Measurements from ENCODE around the gene CYSLTR2. TPM values are rescaled to one million over a fixed set of nuclear protein-coding genes. Genes with fewer than 3 reads are reported as not detected.

CYSLTR2 gene
- total RNA-seq, 2 donors from 2014 or later = 0.14 to 4.0 TPM

DNA sequence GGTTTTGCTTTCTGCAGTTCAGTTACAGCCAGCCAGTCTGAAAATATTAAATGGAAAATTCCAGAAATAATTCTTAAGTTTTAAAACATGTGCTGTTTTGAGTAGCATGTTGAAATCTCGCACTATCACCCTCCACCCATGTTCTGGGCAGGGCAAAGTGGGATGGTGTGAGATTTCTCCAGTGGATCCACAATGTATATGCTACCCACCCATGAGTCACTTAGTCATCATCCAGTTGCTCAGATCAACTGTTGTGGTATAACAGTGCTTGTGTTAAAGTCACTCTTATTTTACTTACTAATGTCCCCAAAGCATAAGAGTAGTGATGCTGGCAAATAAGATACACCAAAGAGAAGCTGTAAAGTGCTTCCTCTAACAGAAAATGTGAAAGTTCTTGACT, 56.4 kb downstream of the CYSLTR2 start:
- no peak for DNase-seq (ENCODE audit: low spot score)
- ATAC-seq (ENCODE audit: insufficient number of reproducible peaks, low FRiP score, low read depth) = no peak
- H3K36me3 ChIP-seq = no peaks in the 10 kb centered on the region

DNA sequence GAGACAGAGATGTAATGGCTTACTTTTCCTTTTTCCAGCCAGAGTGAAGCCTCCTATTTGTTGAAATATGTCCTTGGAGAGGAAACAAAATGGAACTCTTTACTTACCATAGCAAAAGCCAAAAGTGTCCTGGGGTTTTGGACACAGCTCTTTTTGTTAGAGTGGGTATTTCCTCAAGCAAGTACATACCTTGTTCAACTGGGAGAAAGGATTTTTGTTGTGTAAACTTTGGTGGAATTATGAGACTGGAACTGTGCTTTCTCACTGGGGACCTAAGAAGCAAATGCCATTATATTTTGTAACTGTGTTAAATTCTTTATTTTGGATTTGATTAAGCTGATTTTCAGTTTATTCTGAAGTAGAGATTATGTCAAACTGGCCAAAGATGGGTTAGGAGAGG, 58.4 kb downstream of the CYSLTR2 start:
- Histone ChIP-seq H3K27ac (no peak overlapping the region), H3K4me1 (ENCODE audit: control insufficient read depth in 1 of 2, low read depth in 2 of 2) (no peaks in the 10 kb centered on the region), H3K27me3 (replicated peaks; ENCODE audit: insufficient read depth) (no peaks in the 10 kb centered on the region), H3K4me3 (no peak overlapping the region), H3K9me3 (no peaks in the 10 kb centered on the region), H3K36me3 (no peaks in the 10 kb centered on the region)
- TF ChIP-seq, protein P1, sequence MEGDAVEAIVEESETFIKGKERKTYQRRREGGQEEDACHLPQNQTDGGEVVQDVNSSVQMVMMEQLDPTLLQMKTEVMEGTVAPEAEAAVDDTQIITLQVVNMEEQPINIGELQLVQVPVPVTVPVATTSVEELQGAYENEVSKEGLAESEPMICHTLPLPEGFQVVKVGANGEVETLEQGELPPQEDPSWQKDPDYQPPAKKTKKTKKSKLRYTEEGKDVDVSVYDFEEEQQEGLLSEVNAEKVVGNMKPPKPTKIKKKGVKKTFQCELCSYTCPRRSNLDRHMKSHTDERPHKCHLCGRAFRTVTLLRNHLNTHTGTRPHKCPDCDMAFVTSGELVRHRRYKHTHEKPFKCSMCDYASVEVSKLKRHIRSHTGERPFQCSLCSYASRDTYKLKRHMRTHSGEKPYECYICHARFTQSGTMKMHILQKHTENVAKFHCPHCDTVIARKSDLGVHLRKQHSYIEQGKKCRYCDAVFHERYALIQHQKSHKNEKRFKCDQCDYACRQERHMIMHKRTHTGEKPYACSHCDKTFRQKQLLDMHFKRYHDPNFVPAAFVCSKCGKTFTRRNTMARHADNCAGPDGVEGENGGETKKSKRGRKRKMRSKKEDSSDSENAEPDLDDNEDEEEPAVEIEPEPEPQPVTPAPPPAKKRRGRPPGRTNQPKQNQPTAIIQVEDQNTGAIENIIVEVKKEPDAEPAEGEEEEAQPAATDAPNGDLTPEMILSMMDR (IDR thresholded peaks at IDR 0.05) = no peak
- DNase-seq (ENCODE audit: low spot score) = no peak
- no peak for ATAC-seq (ENCODE audit: insufficient number of reproducible peaks, low FRiP score, low read depth)

More for the DNA sequence above, 56.4 kb downstream of the CYSLTR2 start:
- TF ChIP-seq, protein P1 (IDR thresholded peaks at IDR 0.05) = no peak
- Histone ChIP-seq H3K9me3 (no peaks in the 10 kb centered on the region), H3K27me3 (replicated peaks; ENCODE audit: insufficient read depth) (no peaks in the 10 kb centered on the region), H3K27ac (no peak overlapping the region), H3K4me1 (ENCODE audit: control insufficient read depth in 1 of 2, low read depth in 2 of 2) (no peaks in the 10 kb centered on the region), H3K4me3 (no peak overlapping the region)

DNA sequence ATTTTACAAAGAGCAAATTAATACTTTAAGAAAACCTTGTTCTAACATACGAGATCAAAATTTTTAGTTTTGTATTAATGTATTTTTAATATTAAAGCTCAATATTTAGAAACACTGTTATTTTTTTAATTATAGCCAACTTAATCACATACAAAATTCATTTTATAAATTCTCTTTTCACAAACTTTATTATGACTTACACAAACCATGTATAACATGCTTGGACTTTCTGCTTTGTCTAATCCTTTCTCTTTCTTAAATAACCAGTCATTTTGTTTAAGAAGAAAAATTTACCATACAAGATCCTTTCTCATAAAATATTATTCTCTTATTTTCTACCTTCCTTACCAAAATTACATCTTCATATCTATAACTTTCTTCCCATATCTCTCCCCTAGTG, 62.2 kb downstream of the CYSLTR2 start:
- DNase-seq (ENCODE audit: low spot score) (no peak), ATAC-seq (ENCODE audit: insufficient number of reproducible peaks, low FRiP score, low read depth) (no peak)
- H3K9me3 ChIP-seq = peaks cover 15% of the 10 kb centered on the region

DNA sequence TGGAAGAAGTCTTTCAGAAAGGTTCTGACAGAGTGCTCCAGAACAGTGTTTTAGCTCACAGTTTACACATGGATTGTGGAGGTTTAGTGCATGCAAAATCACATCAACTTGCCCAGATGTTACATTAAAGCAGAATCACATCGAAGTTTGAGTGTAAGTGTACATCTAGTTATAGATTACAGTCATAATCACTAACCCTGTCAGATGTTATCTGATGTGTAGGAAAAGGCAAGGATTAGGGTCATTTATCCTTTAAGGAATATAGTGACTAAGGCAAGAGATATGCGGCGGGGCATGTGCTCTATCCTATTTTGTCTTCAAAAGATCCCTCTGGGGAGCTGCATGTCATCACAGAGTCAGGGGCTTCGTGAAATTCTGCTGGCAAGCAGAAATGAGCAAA, 66.9 kb downstream of the CYSLTR2 start:
- Histone ChIP-seq H3K36me3 (no peaks in the 10 kb centered on the region), H3K9me3 (peaks cover 15% of the 10 kb centered on the region), H3K4me3 (no peak overlapping the region), H3K27me3 (replicated peaks; ENCODE audit: insufficient read depth) (no peaks in the 10 kb centered on the region), H3K27ac (no peak overlapping the region), H3K4me1 (ENCODE audit: control insufficient read depth in 1 of 2, low read depth in 2 of 2) (no peaks in the 10 kb centered on the region)
- no peak for ATAC-seq (ENCODE audit: insufficient number of reproducible peaks, low FRiP score, low read depth)
- DNase-seq (ENCODE audit: low spot score) = no peak
- TF ChIP-seq, protein P1 (IDR thresholded peaks at IDR 0.05) = no peak

More for the DNA sequence above, 62.2 kb downstream of the CYSLTR2 start:
- no peak overlapping the region for H3K27ac ChIP-seq
- no peak overlapping the region for H3K4me3 ChIP-seq
- H3K36me3 ChIP-seq = no peaks in the 10 kb centered on the region
- TF ChIP-seq, protein P1 (IDR thresholded peaks at IDR 0.05) = no peak
- H3K4me1 ChIP-seq (ENCODE audit: control insufficient read depth in 1 of 2, low read depth in 2 of 2) = no peaks in the 10 kb centered on the region
- no peaks in the 10 kb centered on the region for H3K27me3 ChIP-seq (replicated peaks; ENCODE audit: insufficient read depth)

DNA sequence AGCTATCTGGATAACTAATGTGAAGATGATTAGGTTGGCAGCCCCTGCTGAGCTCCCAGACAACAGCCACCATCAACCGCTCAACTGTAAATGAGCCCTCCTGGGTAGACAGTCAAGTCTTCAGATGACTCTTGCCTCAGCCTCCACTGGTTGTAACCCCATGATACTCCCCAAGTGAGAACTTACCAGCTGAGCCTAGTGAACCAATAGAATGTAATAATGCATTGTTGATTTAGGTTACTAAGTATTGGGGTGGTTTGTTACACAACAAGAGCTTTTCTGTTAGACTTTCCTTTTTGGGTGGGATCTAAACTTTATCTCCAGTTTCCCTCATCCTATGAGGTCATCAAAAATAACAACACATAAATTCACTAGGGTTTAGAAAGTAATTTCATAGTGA, 69.4 kb downstream of the CYSLTR2 start:
- H3K27ac ChIP-seq = no peak overlapping the region
- TF ChIP-seq, protein P1 (IDR thresholded peaks at IDR 0.05) = no peak
- H3K36me3 ChIP-seq = no peaks in the 10 kb centered on the region
- H3K4me3 ChIP-seq = no peak overlapping the region
- ATAC-seq (ENCODE audit: insufficient number of reproducible peaks, low FRiP score, low read depth) = no peak
- H3K27me3 ChIP-seq (replicated peaks; ENCODE audit: insufficient read depth) = no peaks in the 10 kb centered on the region
- no peaks in the 10 kb centered on the region for H3K4me1 ChIP-seq (ENCODE audit: control insufficient read depth in 1 of 2, low read depth in 2 of 2)
- H3K9me3 ChIP-seq = peaks cover 10% of the 10 kb centered on the region
- DNase-seq (ENCODE audit: low spot score) = no peak
